HL-60 (cell line): ENCODE data around the gene TPGS1.

ENCODE experiments used
- DNase-seq, 2 experiments: peaks; one replicate each; pipeline ENCODE4 v3.0.0-alpha.2; 2010 to 2020; ENCODE audit warnings: low read depth in 1 of 2, low spot score in 1 of 2
- H3K27ac ChIP-seq: fragments of 250-450 bp; sonication (Bioruptor Pico); replicated peaks from 2 replicates; pipeline ENCODE4 v1.5.1; 2020; ENCODE audit warnings: mild to moderate bottlenecking, moderate library complexity
- H3K27me3 ChIP-seq: fragments of 250-450 bp; sonication (Bioruptor Pico); 2 replicates; pipeline ENCODE4 v1.5.1; 2021; ENCODE audit warnings: mild to moderate bottlenecking, moderate library complexity; ENCODE audit not compliant: insufficient read depth, poor library complexity, severe bottlenecking
- H3K4me3 ChIP-seq: replicated peaks from 2 replicates; pipeline ENCODE4 v1.5.1; 2011; ENCODE audit warnings: mild to moderate bottlenecking, control low read depth, low read length; ENCODE audit not compliant: insufficient read depth
- GABPA ChIP-seq: IDR thresholded peaks from 2 replicates; pipeline ENCODE4 v1.6.1; 2012; ENCODE audit warnings: low read depth
- POLR2AphosphoS5 ChIP-seq: IDR thresholded peaks from 2 replicates; pipeline ENCODE4 v1.6.1; 2012; ENCODE audit warnings: low read depth
- SPI1 ChIP-seq: IDR thresholded peaks from 2 replicates; pipeline ENCODE4 v1.6.1; 2012; ENCODE audit warnings: low read depth, mild to moderate bottlenecking, borderline replicate concordance
- long read RNA-seq: library from polyadenylated mRNA; unstranded; transcript quantifications from one replicate; pipeline ENCODE4 v2.0.0, GENCODE V29; 2020
- TF ChIP-seq, protein P1 (sequence below): IDR thresholded peaks from 2 replicates; pipeline ENCODE4 v1.6.1; 2012; ENCODE audit warnings: low read depth; ENCODE audit not compliant: insufficient replicate concordance
- TF ChIP-seq, protein P2 (sequence below): IDR thresholded peaks from one replicate; pipeline ENCODE4 v1.5.1; 2011; ENCODE audit warnings: low read length, control low read depth, inconsistent platforms; ENCODE audit not compliant: insufficient read depth

Gene TPGS1, protein sequence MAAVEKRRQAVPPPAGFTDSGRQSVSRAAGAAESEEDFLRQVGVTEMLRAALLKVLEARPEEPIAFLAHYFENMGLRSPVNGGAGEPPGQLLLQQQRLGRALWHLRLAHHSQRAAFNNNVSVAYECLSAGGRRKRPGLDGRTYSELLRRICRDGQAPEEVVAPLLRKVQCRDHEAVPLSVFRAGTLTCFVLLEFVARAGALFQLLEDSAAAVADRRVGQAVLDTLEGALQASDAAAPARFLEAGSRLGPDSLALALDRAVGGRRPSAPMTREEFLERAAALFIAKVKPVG
- long read RNA-seq, partial matches to known transcripts: 0 of 5 reads
- long read RNA-seq, other reads (novel, unspliced or antisense): 0 of 5 reads

DNA sequence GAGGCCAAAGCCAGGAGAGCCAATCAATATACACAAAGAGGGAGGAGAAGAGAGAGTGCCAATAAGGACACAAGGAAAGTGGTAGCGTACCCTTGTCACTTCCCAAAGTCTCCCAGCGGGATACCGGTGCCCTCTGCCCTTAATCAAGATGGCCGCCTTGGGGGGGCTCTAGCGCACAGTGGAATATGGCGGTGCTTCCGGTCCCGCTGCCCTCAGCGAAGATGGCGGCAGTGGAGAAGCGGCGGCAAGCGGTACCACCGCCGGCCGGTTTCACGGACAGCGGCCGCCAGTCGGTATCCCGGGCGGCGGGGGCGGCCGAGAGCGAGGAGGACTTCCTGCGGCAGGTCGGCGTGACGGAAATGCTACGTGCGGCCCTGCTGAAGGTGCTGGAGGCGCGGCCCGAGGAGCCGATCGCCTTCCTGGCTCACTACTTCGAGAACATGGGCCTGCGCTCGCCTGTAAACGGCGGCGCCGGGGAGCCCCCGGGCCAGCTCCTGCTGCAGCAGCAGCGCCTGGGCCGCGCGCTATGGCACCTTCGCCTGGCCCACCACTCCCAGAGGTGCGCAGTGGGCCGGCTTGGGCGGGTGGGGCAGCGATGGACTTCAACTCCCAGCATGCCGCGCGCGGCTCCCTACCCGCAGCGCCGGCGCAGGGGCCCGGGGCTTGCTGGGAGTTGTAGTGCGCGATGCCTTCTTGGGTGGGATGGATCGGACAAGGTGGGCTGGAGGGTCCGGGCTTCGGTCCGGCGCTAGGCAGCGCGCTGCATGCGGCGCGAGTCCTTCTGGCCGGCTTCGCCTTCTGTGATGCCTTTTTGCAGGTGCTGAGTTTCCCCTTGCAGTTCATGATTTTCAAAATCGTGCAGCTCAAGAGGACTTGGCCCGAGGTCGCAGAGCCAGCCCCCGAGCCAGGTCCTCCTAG, at the start of gene TPGS1:
TSS of gene TPGS1 (plus strand) at position 212 of the 918 bp plus-strand sequence. CDS start at position 222, 10 bp downstream.
- TF ChIP-seq, protein P1, sequence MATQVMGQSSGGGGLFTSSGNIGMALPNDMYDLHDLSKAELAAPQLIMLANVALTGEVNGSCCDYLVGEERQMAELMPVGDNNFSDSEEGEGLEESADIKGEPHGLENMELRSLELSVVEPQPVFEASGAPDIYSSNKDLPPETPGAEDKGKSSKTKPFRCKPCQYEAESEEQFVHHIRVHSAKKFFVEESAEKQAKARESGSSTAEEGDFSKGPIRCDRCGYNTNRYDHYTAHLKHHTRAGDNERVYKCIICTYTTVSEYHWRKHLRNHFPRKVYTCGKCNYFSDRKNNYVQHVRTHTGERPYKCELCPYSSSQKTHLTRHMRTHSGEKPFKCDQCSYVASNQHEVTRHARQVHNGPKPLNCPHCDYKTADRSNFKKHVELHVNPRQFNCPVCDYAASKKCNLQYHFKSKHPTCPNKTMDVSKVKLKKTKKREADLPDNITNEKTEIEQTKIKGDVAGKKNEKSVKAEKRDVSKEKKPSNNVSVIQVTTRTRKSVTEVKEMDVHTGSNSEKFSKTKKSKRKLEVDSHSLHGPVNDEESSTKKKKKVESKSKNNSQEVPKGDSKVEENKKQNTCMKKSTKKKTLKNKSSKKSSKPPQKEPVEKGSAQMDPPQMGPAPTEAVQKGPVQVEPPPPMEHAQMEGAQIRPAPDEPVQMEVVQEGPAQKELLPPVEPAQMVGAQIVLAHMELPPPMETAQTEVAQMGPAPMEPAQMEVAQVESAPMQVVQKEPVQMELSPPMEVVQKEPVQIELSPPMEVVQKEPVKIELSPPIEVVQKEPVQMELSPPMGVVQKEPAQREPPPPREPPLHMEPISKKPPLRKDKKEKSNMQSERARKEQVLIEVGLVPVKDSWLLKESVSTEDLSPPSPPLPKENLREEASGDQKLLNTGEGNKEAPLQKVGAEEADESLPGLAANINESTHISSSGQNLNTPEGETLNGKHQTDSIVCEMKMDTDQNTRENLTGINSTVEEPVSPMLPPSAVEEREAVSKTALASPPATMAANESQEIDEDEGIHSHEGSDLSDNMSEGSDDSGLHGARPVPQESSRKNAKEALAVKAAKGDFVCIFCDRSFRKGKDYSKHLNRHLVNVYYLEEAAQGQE: peak; percentile 75
- peak; percentile 89 for TF ChIP-seq GABPA
- peak; percentile 80; the same call in 1 of the 2 replicates for TF ChIP-seq POLR2AphosphoS5
- no peak for TF ChIP-seq SPI1
- TF ChIP-seq, protein P2, sequence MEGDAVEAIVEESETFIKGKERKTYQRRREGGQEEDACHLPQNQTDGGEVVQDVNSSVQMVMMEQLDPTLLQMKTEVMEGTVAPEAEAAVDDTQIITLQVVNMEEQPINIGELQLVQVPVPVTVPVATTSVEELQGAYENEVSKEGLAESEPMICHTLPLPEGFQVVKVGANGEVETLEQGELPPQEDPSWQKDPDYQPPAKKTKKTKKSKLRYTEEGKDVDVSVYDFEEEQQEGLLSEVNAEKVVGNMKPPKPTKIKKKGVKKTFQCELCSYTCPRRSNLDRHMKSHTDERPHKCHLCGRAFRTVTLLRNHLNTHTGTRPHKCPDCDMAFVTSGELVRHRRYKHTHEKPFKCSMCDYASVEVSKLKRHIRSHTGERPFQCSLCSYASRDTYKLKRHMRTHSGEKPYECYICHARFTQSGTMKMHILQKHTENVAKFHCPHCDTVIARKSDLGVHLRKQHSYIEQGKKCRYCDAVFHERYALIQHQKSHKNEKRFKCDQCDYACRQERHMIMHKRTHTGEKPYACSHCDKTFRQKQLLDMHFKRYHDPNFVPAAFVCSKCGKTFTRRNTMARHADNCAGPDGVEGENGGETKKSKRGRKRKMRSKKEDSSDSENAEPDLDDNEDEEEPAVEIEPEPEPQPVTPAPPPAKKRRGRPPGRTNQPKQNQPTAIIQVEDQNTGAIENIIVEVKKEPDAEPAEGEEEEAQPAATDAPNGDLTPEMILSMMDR: no peak
- no peaks in the 10 kb centered on the region for H3K27me3 ChIP-seq
- H3K4me3 ChIP-seq: peak within 1 kb of the TSS; percentile 94
- DNase-seq: peak; percentile 49 to 65
- H3K27ac ChIP-seq: peak within 1 kb of the TSS; percentile 98

DNA sequence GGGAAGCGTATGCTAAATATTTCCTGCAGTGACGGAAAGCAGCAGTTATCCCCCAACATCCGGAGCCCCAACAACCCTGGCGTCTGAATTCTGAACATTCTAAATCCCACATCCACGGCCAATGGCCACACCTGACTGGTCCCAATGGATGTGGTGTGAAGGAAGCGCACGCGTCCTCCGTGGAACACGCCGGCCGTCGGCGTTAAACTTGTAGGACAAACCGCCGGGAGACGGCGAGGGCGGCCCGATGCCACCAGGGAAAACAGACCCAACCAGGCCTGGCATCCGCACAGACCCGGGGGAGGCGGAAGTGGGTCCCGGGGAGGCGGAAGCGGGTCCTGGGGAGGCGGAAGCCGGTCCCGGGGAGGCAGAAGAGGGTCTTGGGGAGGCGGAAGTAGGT, 49.7 kb upstream of the TPGS1 start:
- Histone ChIP-seq H3K27me3 (peaks cover 18% of the 10 kb centered on the region), H3K4me3 (no peak overlapping the region), H3K27ac (no peak overlapping the region)
- DNase-seq: no peak
- TF ChIP-seq SPI1: no peak
- TF ChIP-seq GABPA: no peak
- TF ChIP-seq, protein P2: no peak
- TF ChIP-seq, protein P1: no peak
- no peak for TF ChIP-seq POLR2AphosphoS5

DNA sequence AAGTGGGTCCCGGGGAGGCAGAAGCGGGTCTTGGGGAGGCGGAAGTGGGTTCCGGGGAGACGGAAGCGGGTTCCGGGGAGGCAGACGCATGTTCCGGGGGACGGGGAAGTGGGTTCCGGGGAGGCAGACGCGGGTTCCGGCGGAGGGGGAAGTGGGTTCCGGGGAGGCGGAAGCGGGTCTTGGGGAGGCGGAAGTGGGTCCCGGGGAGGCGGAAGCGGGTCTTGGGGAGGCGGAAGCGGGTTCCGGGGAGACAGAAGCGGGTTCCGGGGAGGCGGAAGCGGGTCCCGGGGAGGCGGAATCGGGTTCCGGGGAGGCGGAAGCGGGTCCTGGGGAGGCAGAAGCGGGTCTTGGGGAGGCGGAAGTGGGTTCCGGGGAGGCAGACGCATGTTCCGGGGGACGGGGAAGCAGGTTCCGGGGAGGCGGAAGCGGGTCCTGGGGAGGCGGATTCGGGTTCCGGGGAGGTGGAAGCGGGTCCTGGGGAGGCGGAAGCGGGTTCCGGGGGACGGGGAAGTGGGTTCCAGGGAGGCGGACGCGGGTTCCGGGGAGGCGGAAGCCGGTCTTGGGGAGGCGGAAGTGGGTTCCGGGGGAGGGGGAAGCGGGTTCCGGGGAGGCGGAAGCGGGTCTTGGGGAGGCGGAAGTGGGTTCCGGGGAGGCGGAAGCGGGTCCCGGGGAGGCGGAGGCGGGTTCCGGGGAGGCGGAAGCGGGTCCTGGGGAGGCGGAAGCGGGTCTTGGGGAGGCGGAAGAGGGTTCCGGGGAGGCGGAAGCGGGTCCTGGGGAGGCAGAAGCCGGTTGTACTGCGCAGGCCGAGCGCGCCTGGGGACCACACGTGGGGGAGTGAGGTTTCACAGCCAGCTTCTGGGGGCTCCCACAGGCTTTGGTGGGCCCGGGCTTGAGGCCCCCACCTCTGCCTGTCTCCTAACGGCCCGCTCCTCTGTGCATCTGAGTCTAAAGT, 48.9 kb upstream of the TPGS1 start:
- no peak overlapping the region for H3K27ac ChIP-seq
- TF ChIP-seq POLR2AphosphoS5 (no peak), SPI1 (no peak), GABPA (no peak)
- TF ChIP-seq, protein P1: no peak
- TF ChIP-seq, protein P2: no peak

More for the DNA sequence above, 48.9 kb upstream of the TPGS1 start:
- DNase-seq: no peak
- Histone ChIP-seq H3K27me3 (peaks cover 20% of the 10 kb centered on the region), H3K4me3 (no peak overlapping the region)
